ENCODE data around the gene PGF.

Gene PGF

GRCh38 chr14:74904635-74905503, 50.5 kb downstream of the PGF start:
- no peak overlapping the region for H3K4me3 ChIP-seq (ENCODE audit: low read depth in 1 of 2, low read length in 2 of 2)
- peaks cover 49 to 50% of the 10 kb centered on the region in 2 donors for H3K36me3 ChIP-seq (ENCODE audit: control insufficient read depth in 1 of 2, insufficient read depth in 2 of 2, low read length in 2 of 2)
- peaks cover 5 to 26% of the 10 kb centered on the region in 2 donors for H3K4me1 ChIP-seq (ENCODE audit: control insufficient read depth in 1 of 2, insufficient read depth in 2 of 2, low read length in 2 of 2)
- no peaks in the 10 kb centered on the region for H3K27me3 ChIP-seq (ENCODE audit: low read depth, low read length)
- H3K9me3 ChIP-seq (ENCODE audit: control insufficient read depth in 1 of 2, low read length in 2 of 2) = no peaks in the 10 kb centered on the region
- H3K27ac ChIP-seq (ENCODE audit: low read length) = no peak overlapping the region

GRCh38 chr14:74902941-74903705, 52.3 kb downstream of the PGF start:
- H3K4me3 ChIP-seq (ENCODE audit: low read depth in 1 of 2, low read length in 2 of 2) = no peak overlapping the region
- no peaks in the 10 kb centered on the region for H3K27me3 ChIP-seq (ENCODE audit: low read depth, low read length)
- peaks cover 5 to 25% of the 10 kb centered on the region in 2 donors for H3K4me1 ChIP-seq (ENCODE audit: control insufficient read depth in 1 of 2, insufficient read depth in 2 of 2, low read length in 2 of 2)
- H3K27ac ChIP-seq (ENCODE audit: low read length) = no peak overlapping the region
- H3K9me3 ChIP-seq (ENCODE audit: control insufficient read depth in 1 of 2, low read length in 2 of 2) = no peaks in the 10 kb centered on the region
- H3K36me3 ChIP-seq (ENCODE audit: control insufficient read depth in 1 of 2, insufficient read depth in 2 of 2, low read length in 2 of 2) = peaks cover 66 to 67% of the 10 kb centered on the region in 2 donors

GRCh38 chr14:74898694-74899093, 56.7 kb downstream of the PGF start:
- no peaks in the 10 kb centered on the region for H3K4me1 ChIP-seq (ENCODE audit: control insufficient read depth in 1 of 2, insufficient read depth in 2 of 2, low read length in 2 of 2)
- no peak overlapping the region for H3K27ac ChIP-seq (ENCODE audit: low read length)
- no peak overlapping the region for H3K4me3 ChIP-seq (ENCODE audit: low read depth in 1 of 2, low read length in 2 of 2)
- H3K36me3 ChIP-seq (ENCODE audit: control insufficient read depth in 1 of 2, insufficient read depth in 2 of 2, low read length in 2 of 2) = peaks cover 83 to 94% of the 10 kb centered on the region in 2 donors
- no peaks in the 10 kb centered on the region for H3K9me3 ChIP-seq (ENCODE audit: control insufficient read depth in 1 of 2, low read length in 2 of 2)
- H3K27me3 ChIP-seq (ENCODE audit: low read depth, low read length) = no peaks in the 10 kb centered on the region

- no peaks in the 10 kb centered on the region for H3K4me1 ChIP-seq (ENCODE audit: control insufficient read depth in 1 of 2, insufficient read depth in 2 of 2, low read length in 2 of 2)
- H3K9me3 ChIP-seq (ENCODE audit: control insufficient read depth in 1 of 2, low read length in 2 of 2) = no peaks in the 10 kb centered on the region
- H3K4me3 ChIP-seq (ENCODE audit: low read depth in 1 of 2, low read length in 2 of 2) = no peak overlapping the region
- H3K36me3 ChIP-seq (ENCODE audit: control insufficient read depth in 1 of 2, insufficient read depth in 2 of 2, low read length in 2 of 2) = peaks cover 87 to 96% of the 10 kb centered on the region in 2 donors
- no peaks in the 10 kb centered on the region for H3K27me3 ChIP-seq (ENCODE audit: low read depth, low read length)
- H3K27ac ChIP-seq (ENCODE audit: low read length) = no peak overlapping the region
These were observed 57.3 kb downstream of the PGF start for GRCh38 chr14:74898083-74898482.

GRCh38 chr14:74897642-74898041, 57.8 kb downstream of the PGF start:
- H3K4me1 ChIP-seq (ENCODE audit: control insufficient read depth in 1 of 2, insufficient read depth in 2 of 2, low read length in 2 of 2) = no peaks in the 10 kb centered on the region
- H3K36me3 ChIP-seq (ENCODE audit: control insufficient read depth in 1 of 2, insufficient read depth in 2 of 2, low read length in 2 of 2) = peaks cover 88 to 96% of the 10 kb centered on the region in 2 donors
- no peaks in the 10 kb centered on the region for H3K9me3 ChIP-seq (ENCODE audit: control insufficient read depth in 1 of 2, low read length in 2 of 2)
- no peaks in the 10 kb centered on the region for H3K27me3 ChIP-seq (ENCODE audit: low read depth, low read length)
- H3K27ac ChIP-seq (ENCODE audit: low read length) = no peak overlapping the region
- no peak overlapping the region for H3K4me3 ChIP-seq (ENCODE audit: low read depth in 1 of 2, low read length in 2 of 2)

GRCh38 chr14:74896400-74896799, 59.0 kb downstream of the PGF start:
- H3K4me1 ChIP-seq (ENCODE audit: control insufficient read depth in 1 of 2, insufficient read depth in 2 of 2, low read length in 2 of 2) = no peaks in the 10 kb centered on the region
- H3K4me3 ChIP-seq (ENCODE audit: low read depth in 1 of 2, low read length in 2 of 2) = no peak overlapping the region
- no peaks in the 10 kb centered on the region for H3K27me3 ChIP-seq (ENCODE audit: low read depth, low read length)
- H3K36me3 ChIP-seq (ENCODE audit: control insufficient read depth in 1 of 2, insufficient read depth in 2 of 2, low read length in 2 of 2) = peaks cover 87 to 96% of the 10 kb centered on the region in 2 donors
- no peaks in the 10 kb centered on the region for H3K9me3 ChIP-seq (ENCODE audit: control insufficient read depth in 1 of 2, low read length in 2 of 2)
- H3K27ac ChIP-seq (ENCODE audit: low read length) = no peak overlapping the region

- Histone ChIP-seq H3K4me3 (ENCODE audit: low read depth in 1 of 2, low read length in 2 of 2) (no peak overlapping the region), H3K27ac (ENCODE audit: low read length) (no peak overlapping the region), H3K9me3 (ENCODE audit: control insufficient read depth in 1 of 2, low read length in 2 of 2) (no peaks in the 10 kb centered on the region), H3K4me1 (ENCODE audit: control insufficient read depth in 1 of 2, insufficient read depth in 2 of 2, low read length in 2 of 2) (peaks cover 0 to 1% of the 10 kb centered on the region in 2 donors), H3K27me3 (ENCODE audit: low read depth, low read length) (no peaks in the 10 kb centered on the region), H3K36me3 (ENCODE audit: control insufficient read depth in 1 of 2, insufficient read depth in 2 of 2, low read length in 2 of 2) (peaks cover 76 to 82% of the 10 kb centered on the region in 2 donors)
These were observed 61.7 kb downstream of the PGF start for GRCh38 chr14:74893614-74894091.

- H3K27me3 ChIP-seq (ENCODE audit: low read depth, low read length) = no peaks in the 10 kb centered on the region
- no peak overlapping the region for H3K4me3 ChIP-seq (ENCODE audit: low read depth in 1 of 2, low read length in 2 of 2)
- H3K4me1 ChIP-seq (ENCODE audit: control insufficient read depth in 1 of 2, insufficient read depth in 2 of 2, low read length in 2 of 2) = peaks cover 0 to 8% of the 10 kb centered on the region in 2 donors
- H3K36me3 ChIP-seq (ENCODE audit: control insufficient read depth in 1 of 2, insufficient read depth in 2 of 2, low read length in 2 of 2) = peaks cover 69 to 75% of the 10 kb centered on the region in 2 donors
- no peak overlapping the region for H3K27ac ChIP-seq (ENCODE audit: low read length)
- H3K9me3 ChIP-seq (ENCODE audit: control insufficient read depth in 1 of 2, low read length in 2 of 2) = no peaks in the 10 kb centered on the region
These were observed 62.7 kb downstream of the PGF start for GRCh38 chr14:74892745-74893144.

GRCh38 chr14:74891870-74892269, 63.5 kb downstream of the PGF start:
- Histone ChIP-seq H3K27ac (ENCODE audit: low read length) (no peak overlapping the region), H3K36me3 (ENCODE audit: control insufficient read depth in 1 of 2, insufficient read depth in 2 of 2, low read length in 2 of 2) (peaks cover 60 to 67% of the 10 kb centered on the region in 2 donors), H3K4me1 (ENCODE audit: control insufficient read depth in 1 of 2, insufficient read depth in 2 of 2, low read length in 2 of 2) (peaks cover 0 to 9% of the 10 kb centered on the region in 2 donors), H3K9me3 (ENCODE audit: control insufficient read depth in 1 of 2, low read length in 2 of 2) (no peaks in the 10 kb centered on the region), H3K4me3 (ENCODE audit: low read depth in 1 of 2, low read length in 2 of 2) (no peak overlapping the region), H3K27me3 (ENCODE audit: low read depth, low read length) (no peaks in the 10 kb centered on the region)
